A549 (cell line): Measurements from ENCODE around the gene DNAJC19. TPM values are rescaled to one million over a fixed set of nuclear protein-coding genes. Genes with fewer than 3 reads are reported as not detected.

Source experiments
- ATAC-seq, 2 experiments: fragments of 200-7000 bp in 1 of 2; fragments of >200 bp in 1 of 2; cut with Nextera tagmentation in 1 of 2; cut with Tn5 transposase in 1 of 2; 3 replicates each; pipeline versions ENCODE4 v1.8.0 to v1.9.1; 2018 to 2020; ENCODE audit warnings: mild to moderate bottlenecking in 1 of 2, moderate library complexity in 1 of 2
- CTCF ChIA-PET: fragments of 300-600 bp; sonication (Branson Sonifier 250); formaldehyde crosslinking; extraction: SDS; loops from one replicate; lab custom pipeline; 2021; ENCODE audit warnings: antibody characterized with exemption, inconsistent platforms; lab: Yijun Ruan, JAX
- POLR2A ChIA-PET: fragments of 350-600 bp; formaldehyde crosslinking; extraction: SDS; loops from one replicate; lab custom pipeline; 2021; ENCODE audit warnings: antibody characterized with exemption, inconsistent platforms; lab: Yijun Ruan, JAX
- DNase-seq, 2 experiments: peaks; one replicate each; pipeline versions ENCODE4 v3.0.0 to v3.0.0-alpha.2; 2011 to 2016; ENCODE audit warnings: low read depth in 1 of 2, low spot score in 1 of 2
- FAIRE-seq: peaks from 2 replicates; lab custom pipeline; 2011; peaks lifted over from hg19 to GRCh38; lab: Jason Lieb, UNC
- H3K27ac ChIP-seq, 2 experiments: fragments of >200 bp; sonication (Bioruptor Twin); formaldehyde crosslinking; 3 replicates each; pipeline ENCODE4 v1.5.1; 2016 to 2017
- H3K4me1 ChIP-seq: fragments of >200 bp; sonication (Bioruptor Twin); formaldehyde crosslinking; 3 replicates; pipeline ENCODE4 v1.6.1; 2016
- H3K4me2 ChIP-seq: fragments of >200 bp; sonication (Bioruptor Twin); formaldehyde crosslinking; 3 replicates; pipeline ENCODE4 v1.6.1; 2016
- H3K4me3 ChIP-seq: fragments of >200 bp; sonication (Bioruptor Twin); formaldehyde crosslinking; 3 replicates; pipeline ENCODE4 v1.5.1; 2016
- H3K9me3 ChIP-seq: fragments of >200 bp; sonication (Bioruptor Twin); formaldehyde crosslinking; 3 replicates; pipeline ENCODE4 v1.6.1; 2016
- BCL3 ChIP-seq: fragments of >200 bp; sonication (Bioruptor Twin); formaldehyde crosslinking; IDR thresholded peaks from 3 replicates; pipeline ENCODE4 v1.6.1; 2016
- BHLHE40 ChIP-seq: IDR thresholded peaks from 2 replicates; pipeline ENCODE4 v1.6.1; 2012; ENCODE audit warnings: low read depth, low read length, inconsistent platforms
- CBX2 ChIP-seq: fragments of 200-600 bp; sonication (generic); IDR thresholded peaks from 2 replicates; pipeline ENCODE4 v1.6.1; 2016; ENCODE audit warnings: low read depth, mild to moderate bottlenecking, borderline replicate concordance
- CEBPB ChIP-seq, 2 experiments: fragments of >200 bp in 1 of 2; sonication (Bioruptor Twin) in 1 of 2; formaldehyde crosslinking in 1 of 2; IDR thresholded peaks; 2 replicates each; pipeline ENCODE4 v1.6.1; 2012 to 2016
- CHD4 ChIP-seq: fragments of 200-600 bp; sonication (generic); IDR thresholded peaks from 2 replicates; pipeline ENCODE4 v1.6.1; 2016; ENCODE audit warnings: antibody characterized with exemption, mild to moderate bottlenecking, borderline replicate concordance
- CTCF ChIP-seq: fragments of >200 bp; sonication (Bioruptor Twin); formaldehyde crosslinking; IDR thresholded peaks from 3 replicates; pipeline ENCODE4 v1.5.1; 2016
- E2F6 ChIP-seq: IDR thresholded peaks from 2 replicates; pipeline ENCODE4 v1.6.1; 2012; ENCODE audit warnings: low read depth, borderline replicate concordance
- EHF ChIP-seq: fragments of 250-450 bp; sonication (Bioruptor Pico); IDR thresholded peaks from 2 replicates; pipeline ENCODE4 v1.5.0; 2020; ENCODE audit warnings: mild to moderate bottlenecking
- EHMT2 ChIP-seq: fragments of 200-600 bp; sonication (generic); IDR thresholded peaks from 2 replicates; pipeline ENCODE4 v1.6.1; 2016; ENCODE audit warnings: antibody characterized with exemption, low read depth, mild to moderate bottlenecking, moderate library complexity
- EP300 ChIP-seq, 2 experiments: fragments of >200 bp; sonication (Bioruptor Twin); formaldehyde crosslinking; IDR thresholded peaks; 2 replicates in 1 of 2; 3 replicates in 1 of 2; pipeline ENCODE4 v1.6.1; 2016 to 2017
- FOSL2 ChIP-seq, 2 experiments: fragments of 450-650 bp in 1 of 2; fragments of >200 bp in 1 of 2; sonication (Bioruptor Twin) in 1 of 2; formaldehyde crosslinking; IDR thresholded peaks; 2 replicates each; pipeline versions ENCODE4 v1.5.0 to v1.6.1; 2016 to 2020; ENCODE audit warnings: mild to moderate bottlenecking in 1 of 2, moderate library complexity in 1 of 2
- FOXS1 ChIP-seq: fragments of 250-450 bp; sonication (Bioruptor Pico); IDR thresholded peaks from 2 replicates; pipeline ENCODE4 v1.5.0; 2020; ENCODE audit warnings: mild to moderate bottlenecking, moderate library complexity
- HEYL ChIP-seq: fragments of 250-450 bp; sonication (Bioruptor Pico); IDR thresholded peaks from 2 replicates; pipeline ENCODE4 v1.8.0; 2021; ENCODE audit warnings: mild to moderate bottlenecking, moderate library complexity
- HOXB5 ChIP-seq: fragments of 250-450 bp; sonication (Bioruptor Pico); IDR thresholded peaks from 2 replicates; pipeline ENCODE4 v1.5.0; 2020; ENCODE audit warnings: mild to moderate bottlenecking, moderate library complexity
- KDM5A ChIP-seq: fragments of 200-600 bp; sonication (generic); IDR thresholded peaks from 2 replicates; pipeline ENCODE4 v1.6.1; 2016; ENCODE audit warnings: antibody characterized with exemption, mild to moderate bottlenecking
- NPAS2 ChIP-seq: fragments of 250-450 bp; sonication (Bioruptor Pico); IDR thresholded peaks from 2 replicates; pipeline ENCODE4 v1.8.0; 2022; ENCODE audit warnings: mild to moderate bottlenecking, moderate library complexity, borderline replicate concordance
- NR3C1 ChIP-seq: fragments of >200 bp; sonication (Bioruptor Twin); formaldehyde crosslinking; IDR thresholded peaks from 3 replicates; pipeline ENCODE4 v1.6.1; 2017
- PBX3 ChIP-seq: IDR thresholded peaks from 2 replicates; pipeline ENCODE4 v1.6.1; 2012
- RAD21 ChIP-seq, 2 experiments: fragments of >200 bp in 1 of 2; sonication (Bioruptor Twin) in 1 of 2; formaldehyde crosslinking in 1 of 2; IDR thresholded peaks in 1 of 2; conservative IDR thresholded peaks in 1 of 2; 2 replicates in 1 of 2; 3 replicates in 1 of 2; pipeline ENCODE4 v1.6.1; 2012 to 2018; ENCODE audit warnings: inconsistent platforms in 1 of 2
- REST ChIP-seq: fragments of 200-600 bp; sonication (generic); IDR thresholded peaks from 2 replicates; pipeline ENCODE4 v1.6.1; 2016; ENCODE audit warnings: antibody characterized with exemption, mild to moderate bottlenecking, moderate library complexity
- RNF2 ChIP-seq: fragments of 200-600 bp; sonication (generic); IDR thresholded peaks from 2 replicates; pipeline ENCODE4 v1.6.1; 2016; ENCODE audit warnings: low read depth, mild to moderate bottlenecking, antibody characterized with exemption, moderate library complexity, borderline replicate concordance
- SMC3 ChIP-seq: fragments of >200 bp; sonication (Bioruptor Twin); formaldehyde crosslinking; IDR thresholded peaks from 3 replicates; pipeline ENCODE4 v1.6.1; 2018; ENCODE audit warnings: inconsistent platforms
- TFCP2L1 ChIP-seq: fragments of 250-450 bp; sonication (Bioruptor Pico); IDR thresholded peaks from 2 replicates; pipeline ENCODE4 v1.5.0; 2021; ENCODE audit warnings: mild to moderate bottlenecking
- TP53 ChIP-seq: fragments of 250-450 bp; sonication (Bioruptor Pico); IDR thresholded peaks from 2 replicates; pipeline ENCODE4 v1.5.0; 2021; ENCODE audit warnings: mild to moderate bottlenecking, moderate library complexity
- ZSCAN20 ChIP-seq: fragments of 250-450 bp; sonication (Bioruptor Pico); IDR thresholded peaks from 2 replicates; pipeline ENCODE4 v1.8.0; 2022; ENCODE audit warnings: mild to moderate bottlenecking, moderate library complexity
- WGBS: methylation state at CpG from one replicate; pipeline ENCODE4 v1.1.6; 2017; ENCODE audit errors: missing lambda C conversion rate; 5-methylcytosine and 5-hydroxymethylcytosine counted together
- polyA plus RNA-seq, 4 experiments: library from polyadenylated mRNA; depleted of rRNA in 3 of 4; stranded (reverse); fragments of >200 nt; fragmentation: RNase III in 1 of 4; extraction: RNeasy Plus Mini Kit Qiagen cat#74134 plus additional on column Dnase treatment in 1 of 4; gene quantifications; 2 replicates in 3 of 4; 3 replicates in 1 of 4; pipeline ENCODE4 v1.2.3, GENCODE V29; 2011 to 2017

Gene DNAJC19
- polyA plus RNA-seq, 2 of the 4 experiments (the other 2 are of a cell fraction) = 27.7 to 36.8 TPM

- TF ChIP-seq BCL3 (no peak), ZSCAN20 (CRISPR knock-in tag) (no peak), EHF (CRISPR knock-in tag) (no peak), KDM5A (no peak), NPAS2 (CRISPR knock-in tag) (no peak), HOXB5 (CRISPR knock-in tag) (no peak), PBX3 (no peak), RAD21 (conservative IDR thresholded peaks at IDR 0.05 in 1 of 2, IDR thresholded peaks at IDR 0.05 in 1 of 2) (no peak)
These were observed 41.4 kb upstream of the DNAJC19 start (continued) for GRCh38 chr3:181030948-181031347.

GRCh38 chr3:181025204-181025603 is 35.7 kb upstream of the DNAJC19 start:
- Histone ChIP-seq H3K4me3 (no peak overlapping the region), H3K27ac (no peak overlapping the region), H3K4me1 (no peaks in the 10 kb centered on the region), H3K9me3 (no peaks in the 10 kb centered on the region), H3K4me2 (no peak overlapping the region)
- ATAC-seq (no peak), DNase-seq (no peak), FAIRE-seq (no peak)
- TF ChIP-seq CTCF = no peak
- CTCF ChIA-PET = interaction anchor here (0.6 kb wide), 1 partner anchor 29 kb away, joined by 3 read pairs; no protein-coding TSS in a partner anchor
- POLR2A ChIA-PET = no interaction called here

GRCh38 chr3:181017690-181018089 is 28.2 kb upstream of the DNAJC19 start:
- no peaks in the 10 kb centered on the region for H3K4me1 ChIP-seq
- WGBS = 4% methylated on average over 2 of the region's 2 CpGs
- TF ChIP-seq FOSL2 (IDR thresholded peaks at IDR 0.05) (no peak), FOSL2 (CRISPR knock-in tag; IDR thresholded peaks at IDR 0.05) (no peak), FOXS1 (CRISPR knock-in tag) (no peak), RNF2 (no peak)
- CTCF ChIA-PET = no interaction called here
- no peak overlapping the region for H3K27ac ChIP-seq
- DNase-seq = no peak
- POLR2A ChIA-PET = no interaction called here
- ATAC-seq = no peak
- no peak for FAIRE-seq
- no peaks in the 10 kb centered on the region for H3K9me3 ChIP-seq
- H3K4me3 ChIP-seq = no peak overlapping the region
- H3K4me2 ChIP-seq = no peak overlapping the region

GRCh38 chr3:181009225-181009624 is 19.7 kb upstream of the DNAJC19 start:
- no peak for ATAC-seq
- no peaks in the 10 kb centered on the region for H3K4me1 ChIP-seq
- CTCF ChIA-PET = no interaction called here
- H3K27ac ChIP-seq = no peak overlapping the region
- POLR2A ChIA-PET = no interaction called here
- no peak for TF ChIP-seq EHMT2
- no peak for TF ChIP-seq E2F6
- TF ChIP-seq HEYL (CRISPR knock-in tag) = no peak
- TF ChIP-seq CHD4 = no peak
- TF ChIP-seq CEBPB (IDR thresholded peaks at IDR 0.05) = no peak
- TF ChIP-seq BHLHE40 = no peak
- TF ChIP-seq TFCP2L1 (CRISPR knock-in tag) = no peak
- no peak for TF ChIP-seq EP300 (IDR thresholded peaks at IDR 0.05)
- TF ChIP-seq RNF2 = no peak
- TF ChIP-seq REST = no peak
- TF ChIP-seq TP53 (CRISPR knock-in tag) = no peak
- TF ChIP-seq NR3C1 = no peak
- no peak for TF ChIP-seq KDM5A
- no peak for TF ChIP-seq SMC3
- no peak for TF ChIP-seq CBX2
- no peak overlapping the region for H3K4me2 ChIP-seq
- no peaks in the 10 kb centered on the region for H3K9me3 ChIP-seq
- no peak for DNase-seq
- no peak overlapping the region for H3K4me3 ChIP-seq
- no peak for FAIRE-seq
- 12% methylated on average over 5 of the region's 5 CpGs for WGBS
